T-helper 2 cell treated with Interferon-gamma antibody and Interleukin-4, amounts not matched to agents 100 ng/mL and 5 ng/mL, for 36 hours (primary cell): Measurements from ENCODE around the gene VIL1. TPM values are rescaled to one million over a fixed set of nuclear protein-coding genes. Genes with fewer than 3 reads are reported as not detected.

Source experiments
- intact Hi-C: fragments of 100-400 bp; cut with micrococcal nuclease; formaldehyde crosslinking; loops from one replicate; pipeline ENCODE4 v1.15.1; 2023
- total RNA-seq: library from RNA; stranded (reverse); gene quantifications from 2 replicates; pipeline ENCODE4 v1.2.3, GENCODE V29; 2022

Gene VIL1
- total RNA-seq, 1 donor from 2014 or later, result not detected

DNA sequence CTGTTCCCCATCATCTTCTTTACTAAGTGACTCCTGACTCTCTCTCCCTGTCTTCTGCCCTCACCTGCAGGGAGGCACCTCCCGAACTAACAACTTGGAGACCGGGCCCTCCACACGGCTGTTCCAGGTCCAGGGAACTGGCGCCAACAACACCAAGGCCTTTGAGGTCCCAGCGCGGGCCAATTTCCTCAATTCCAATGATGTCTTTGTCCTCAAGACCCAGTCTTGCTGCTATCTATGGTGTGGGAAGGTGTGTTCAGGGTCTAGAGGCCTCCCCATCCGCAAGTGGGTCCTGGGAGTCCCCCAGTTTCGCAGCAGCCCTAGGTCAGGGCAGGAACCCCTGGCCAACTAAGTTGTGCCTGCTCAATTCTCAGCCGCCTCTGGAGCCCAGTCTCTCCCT is 15.5 kb downstream of the VIL1 start:
- intact Hi-C loops, result no loop called here

- intact Hi-C loops, result no loop called here
Observed at GRCh38 chr2:218435003-218435982, 16.4 kb downstream of the VIL1 start.

DNA sequence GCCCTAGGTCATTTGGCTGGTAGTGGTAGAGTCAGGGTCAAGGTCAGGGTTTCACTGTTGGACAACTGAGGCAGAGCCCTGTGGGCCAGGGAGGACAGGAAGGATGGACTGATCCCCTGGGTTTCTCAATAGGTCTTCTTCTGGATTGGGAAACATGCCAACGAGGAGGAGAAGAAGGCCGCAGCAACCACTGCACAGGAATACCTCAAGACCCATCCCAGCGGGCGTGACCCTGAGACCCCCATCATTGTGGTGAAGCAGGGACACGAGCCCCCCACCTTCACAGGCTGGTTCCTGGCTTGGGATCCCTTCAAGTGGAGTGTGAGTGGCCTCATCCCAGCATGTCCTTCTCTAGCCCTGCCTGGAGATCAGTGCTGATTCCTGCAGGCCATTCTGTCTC is 18.1 kb downstream of the VIL1 start:
- intact Hi-C loops, result no loop called here

DNA sequence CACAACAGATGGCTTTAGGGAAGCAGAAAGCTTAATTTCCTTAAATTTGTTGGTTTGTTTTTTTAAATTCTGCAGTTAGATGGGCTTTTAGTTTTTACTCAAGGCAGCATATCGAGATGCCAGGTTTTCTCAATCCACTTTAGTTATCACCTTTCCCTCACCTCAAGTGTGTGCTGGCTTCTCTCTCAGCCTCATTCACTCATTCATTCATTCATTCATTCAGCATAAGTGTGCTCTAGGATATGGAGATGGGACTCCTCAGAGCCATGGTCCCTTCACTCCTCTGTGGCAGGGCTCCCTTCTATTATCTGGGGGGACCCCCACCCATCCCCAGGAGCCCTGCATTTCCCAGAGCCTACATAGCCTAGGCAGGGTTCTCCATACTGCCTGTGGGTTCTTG is 19.0 kb downstream of the VIL1 start:
- intact Hi-C loops, result no loop called here

DNA sequence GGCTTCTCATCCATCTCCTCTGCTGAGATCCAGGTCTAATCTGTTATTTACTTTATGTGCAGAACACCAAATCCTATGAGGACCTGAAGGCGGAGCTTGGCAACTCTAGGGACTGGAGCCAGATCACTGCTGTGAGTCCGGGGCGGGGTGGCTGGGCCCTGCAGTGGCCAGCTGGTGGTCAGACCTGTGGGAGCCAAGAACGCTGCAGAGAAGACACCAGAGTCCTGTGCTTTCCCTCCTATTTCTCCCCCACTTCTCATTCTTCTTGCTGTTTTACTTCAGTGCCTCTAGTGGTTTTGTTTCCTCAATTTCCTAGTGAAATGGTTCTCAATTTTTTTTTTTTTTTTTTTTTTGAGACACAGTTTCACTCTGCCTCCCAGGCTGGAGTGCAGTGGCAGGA is 19.7 kb downstream of the VIL1 start:
- intact Hi-C loops, result no loop called here

DNA sequence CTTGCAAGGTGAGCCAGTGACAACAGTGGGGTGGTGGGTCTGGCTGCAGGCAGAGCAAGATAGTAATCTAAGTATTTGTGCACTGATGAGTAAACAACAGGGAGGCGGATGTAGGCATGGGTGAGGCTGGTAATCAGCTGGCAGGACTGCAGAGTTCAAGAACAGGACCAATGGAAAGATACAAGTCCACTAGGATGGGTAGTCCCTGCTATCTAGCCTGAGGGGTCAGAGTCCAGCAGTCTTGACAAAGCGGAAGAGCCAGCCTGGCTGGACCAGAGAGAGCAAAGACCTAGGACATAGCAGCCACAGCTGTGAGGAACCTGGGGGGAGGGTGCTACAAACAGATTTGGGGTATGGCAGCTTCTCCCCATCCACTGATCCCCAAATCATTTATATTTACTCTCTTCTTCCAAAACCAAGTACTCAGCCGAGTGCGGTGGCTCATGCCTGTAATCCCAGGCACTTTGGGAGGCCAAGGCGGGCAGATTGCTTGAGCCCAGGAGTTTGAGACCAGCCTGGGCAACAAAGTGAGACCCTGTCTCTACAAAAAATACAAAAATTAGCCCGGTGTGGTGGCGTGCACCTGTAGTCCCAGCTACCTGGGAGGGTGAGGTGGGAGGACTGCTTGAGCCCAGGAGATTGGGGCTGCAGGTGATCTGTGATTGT is 25.9 kb downstream of the VIL1 start:
- intact Hi-C loops, result no loop called here

DNA sequence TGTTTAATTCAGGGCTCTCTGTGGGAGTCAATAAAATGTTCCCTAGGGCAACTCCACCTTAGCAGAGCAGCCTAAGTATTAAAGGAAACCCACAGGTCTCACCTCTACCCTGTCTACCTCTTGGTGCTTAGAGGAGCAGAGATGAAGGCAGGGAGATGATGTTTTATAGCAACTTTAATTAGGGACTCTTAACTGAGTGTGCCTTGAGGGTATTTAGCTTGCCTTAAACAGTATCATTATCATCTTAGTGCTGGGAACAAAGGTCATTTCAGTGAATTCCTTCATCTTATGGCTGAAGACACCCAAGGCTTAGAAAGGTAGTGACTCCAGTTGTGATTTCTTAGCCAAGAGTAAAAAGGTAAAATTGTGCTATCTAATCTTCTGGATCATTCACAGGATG is 26.7 kb downstream of the VIL1 start:
- intact Hi-C loops, result no loop called here

DNA sequence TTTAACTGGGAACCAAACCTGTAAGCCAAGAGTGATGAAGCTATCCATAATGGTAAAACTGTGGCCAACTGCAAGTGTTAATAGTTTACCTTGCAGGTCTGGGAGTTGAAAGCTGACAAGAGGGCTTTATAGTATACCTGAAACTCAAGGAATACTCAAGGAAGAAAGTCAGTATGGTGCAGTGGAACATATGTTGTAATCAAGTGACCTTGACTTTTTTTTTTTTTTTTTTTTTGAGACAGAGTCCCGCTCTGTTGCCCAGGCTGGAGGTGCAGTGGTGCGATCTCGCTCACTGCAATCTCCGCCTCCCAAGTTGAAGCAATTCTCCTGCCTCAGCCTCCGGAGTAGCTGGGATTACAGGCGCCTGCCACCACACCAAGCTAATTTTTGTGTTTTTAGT is 27.6 kb downstream of the VIL1 start:
- intact Hi-C loops, result no loop called here

- intact Hi-C loops, result no loop called here
Observed at GRCh38 chr2:218447072-218447471, 28.1 kb downstream of the VIL1 start.

DNA sequence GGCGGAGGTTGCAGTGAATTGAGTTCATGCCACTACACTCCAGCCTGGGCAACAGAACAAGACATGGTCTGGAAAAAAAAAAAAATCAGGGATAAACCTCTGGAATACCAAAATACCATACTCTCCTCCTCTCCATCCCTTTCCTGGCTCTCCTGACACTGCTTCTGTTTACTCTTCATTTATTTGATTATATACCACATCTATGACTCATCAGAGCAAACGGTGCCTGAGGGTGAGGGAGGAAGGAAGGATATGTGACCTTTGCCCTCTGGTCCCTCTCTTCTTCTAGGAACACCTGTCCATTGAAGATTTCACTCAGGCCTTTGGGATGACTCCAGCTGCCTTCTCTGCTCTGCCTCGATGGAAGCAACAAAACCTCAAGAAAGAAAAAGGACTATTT is 30.0 kb downstream of the VIL1 start:
- intact Hi-C loops, result no loop called here

DNA sequence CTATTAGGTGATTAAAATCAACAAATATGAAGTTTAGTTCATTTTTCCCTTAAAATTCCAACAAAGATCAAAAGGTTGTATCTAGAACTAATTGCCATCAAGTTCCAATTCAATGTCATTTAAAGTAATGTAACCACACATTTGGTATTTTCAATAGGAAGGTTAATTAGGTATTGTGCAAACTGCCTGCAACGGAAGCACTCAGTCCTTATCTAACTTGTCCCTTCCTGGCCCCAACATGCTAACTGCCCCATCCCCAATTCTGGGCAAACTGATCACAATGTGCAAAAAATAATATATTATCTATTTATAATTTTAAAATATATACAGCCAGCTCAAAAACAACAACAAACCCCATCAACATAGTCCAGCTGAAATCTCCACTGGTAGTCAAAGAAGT is 33.2 kb downstream of the VIL1 start:
- intact Hi-C loops, result no loop called here

- intact Hi-C loops, result no loop called here
Observed at GRCh38 chr2:218456849-218457248, 37.9 kb downstream of the VIL1 start.

- intact Hi-C loops, result no loop called here
Observed at GRCh38 chr2:218458598-218458997, 39.7 kb downstream of the VIL1 start.

DNA sequence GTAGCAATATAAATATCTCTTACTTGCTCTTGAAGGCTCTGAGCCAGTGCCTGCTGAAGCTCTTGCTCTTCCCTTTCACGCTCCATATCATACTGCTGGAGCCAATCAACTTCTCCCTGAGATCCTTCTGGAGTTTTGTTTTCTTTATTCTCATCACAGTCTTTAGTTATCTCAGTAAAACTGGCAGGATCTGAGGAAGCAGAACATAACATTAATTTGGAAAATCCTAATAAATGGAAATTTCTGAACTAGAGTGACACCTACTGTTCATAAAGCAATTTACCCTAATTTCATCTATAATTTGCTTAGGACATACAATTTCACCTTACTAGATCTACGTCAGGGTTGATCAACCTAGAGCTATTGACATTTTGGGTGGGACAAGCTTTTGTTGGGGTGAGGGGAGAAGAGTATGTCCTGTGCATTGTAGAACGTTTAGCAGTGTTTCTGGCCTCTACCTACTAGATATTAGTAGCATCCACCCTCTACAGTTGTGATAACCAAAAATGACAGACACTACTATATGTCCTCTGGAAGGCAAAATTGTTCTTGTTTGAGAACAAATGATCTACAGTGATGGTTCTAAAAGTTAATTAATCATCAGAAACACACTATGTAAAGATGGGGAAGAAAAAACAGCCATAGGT is 47.2 kb downstream of the VIL1 start:
- intact Hi-C loops, result loop anchor here (1.0 to 2.0 kb wide), 3 partner anchors 59 to 173 kb away; partner anchors contain the start of gene TMBIM1

DNA sequence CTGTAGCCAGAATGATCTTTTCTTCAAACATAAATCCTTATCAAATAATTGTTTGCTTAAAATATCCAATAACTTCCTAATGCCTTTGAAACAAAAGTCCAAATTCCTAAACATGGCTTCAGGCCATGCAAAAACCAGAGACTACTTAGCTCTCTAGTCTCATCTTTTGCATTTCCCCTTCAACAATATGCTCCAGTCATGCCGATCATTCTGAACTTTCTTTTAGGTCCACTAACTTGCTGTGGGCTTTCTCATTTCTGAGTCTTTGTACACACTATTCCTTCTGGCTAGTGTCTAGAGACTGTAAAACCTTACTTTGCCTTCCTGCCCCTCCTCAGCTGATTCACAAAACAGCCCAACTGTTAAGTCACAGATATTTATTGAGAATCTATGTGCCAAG is 51.5 kb downstream of the VIL1 start:
- intact Hi-C loops, result no loop called here

DNA sequence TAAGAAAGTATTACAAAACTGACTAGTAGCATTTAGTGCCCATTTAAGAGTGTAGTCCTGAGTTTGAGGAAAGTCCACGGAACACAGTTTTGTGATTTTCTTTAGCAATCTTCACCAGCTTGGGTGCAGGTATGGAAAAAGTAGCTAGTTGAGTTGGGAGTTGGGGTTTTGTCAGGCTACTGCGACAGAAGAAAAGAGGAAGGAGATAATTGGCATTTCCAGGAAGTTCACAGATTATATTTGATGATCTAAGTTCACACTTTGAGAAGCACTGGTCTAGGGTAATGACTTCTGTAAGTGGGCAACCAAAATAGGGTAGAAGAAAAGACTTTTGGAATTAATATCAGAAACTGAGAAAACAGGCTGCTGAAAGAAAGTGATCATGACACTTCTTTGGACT is 52.1 kb downstream of the VIL1 start:
- intact Hi-C loops, result no loop called here

- intact Hi-C loops, result no loop called here
Observed at GRCh38 chr2:218471982-218472381, 53.1 kb downstream of the VIL1 start.

DNA sequence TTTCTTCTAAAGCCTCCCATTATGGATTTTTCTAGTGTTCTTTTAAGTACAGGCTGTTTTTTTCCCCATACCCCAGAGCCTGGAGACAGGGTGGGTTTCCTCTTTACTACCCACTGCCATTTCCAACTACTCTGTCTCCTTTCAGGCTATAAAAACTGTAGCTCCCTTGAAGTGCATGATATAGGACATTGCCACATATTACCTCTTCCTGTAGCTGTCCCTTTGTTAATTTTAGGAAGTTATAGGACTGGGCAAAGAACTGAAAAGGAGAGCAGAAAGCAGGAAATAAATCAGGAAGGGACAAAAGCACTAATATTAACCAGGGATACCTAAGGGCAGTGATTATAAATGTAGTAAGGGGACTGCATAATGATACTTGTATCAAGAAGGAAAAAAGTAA is 54.1 kb downstream of the VIL1 start:
- intact Hi-C loops, result no loop called here

- intact Hi-C loops, result no loop called here
Observed at GRCh38 chr2:218474527-218474926, 55.6 kb downstream of the VIL1 start.

DNA sequence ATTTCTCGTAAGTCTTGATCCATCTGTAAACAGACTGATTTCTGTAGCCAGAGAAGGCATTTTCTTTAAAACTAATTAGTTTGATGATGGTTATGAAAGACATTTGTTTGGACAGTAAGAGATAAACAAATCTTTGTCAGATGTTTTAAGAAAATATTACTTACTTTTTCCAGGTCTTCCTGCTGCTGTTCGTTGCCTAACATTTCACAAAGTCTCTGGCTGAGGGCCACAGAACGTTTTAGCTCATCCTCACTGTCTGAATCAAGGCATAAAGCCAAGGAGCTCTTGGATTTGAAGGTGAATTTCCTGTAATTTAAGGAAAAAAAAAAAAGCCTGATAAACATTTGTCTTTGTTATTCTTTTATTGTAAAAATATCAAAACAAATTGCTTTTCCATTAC is 57.8 kb downstream of the VIL1 start:
- intact Hi-C loops, result no loop called here

GRCh38 chr2:218477247-218477646 is 58.3 kb downstream of the VIL1 start:
- intact Hi-C loops, result no loop called here

- intact Hi-C loops, result no loop called here
Observed at GRCh38 chr2:218478544-218478943, 59.6 kb downstream of the VIL1 start.
